K562 (cell line): Measurements from ENCODE around the gene ELK1. TPM values are rescaled to one million over a fixed set of nuclear protein-coding genes. Genes with fewer than 3 reads are reported as not detected.

Experiments
- AFF1 ChIP-seq, 2 experiments: fragments of 450-650 bp; IDR thresholded peaks; 2 replicates each; pipeline ENCODE4 v1.6.1; 2018; ENCODE audit warnings: mild to moderate bottlenecking in 2 of 2, low read depth in 1 of 2; ENCODE audit not compliant: partially characterized antibody in 2 of 2
- CCNT2 ChIP-seq: IDR thresholded peaks from 2 replicates; pipeline ENCODE4 v1.6.1; 2011; ENCODE audit warnings: borderline replicate concordance, low read depth, mild to moderate bottlenecking, moderate library complexity, mixed read lengths, low read length; ENCODE audit not compliant: insufficient read length; ENCODE audit errors: extremely low read depth
- ESRRA ChIP-seq: fragments of 450-650 bp; IDR thresholded peaks from 2 replicates; pipeline ENCODE4 v1.6.1; 2014; ENCODE audit warnings: low read depth, mild to moderate bottlenecking, moderate library complexity, borderline replicate concordance
- KLF1 ChIP-seq: fragments of 450-650 bp; IDR thresholded peaks from 2 replicates; pipeline ENCODE4 v1.6.1; 2016; ENCODE audit warnings: missing genetic modification characterization, missing compliant biosample characterization
- KLF13 ChIP-seq: fragments of 450-650 bp; IDR thresholded peaks from 2 replicates; pipeline ENCODE4 v1.6.1; 2016; ENCODE audit warnings: missing genetic modification characterization, low read depth, mild to moderate bottlenecking, missing compliant biosample characterization, moderate library complexity, borderline replicate concordance
- MAX ChIP-seq: sonication (generic); formaldehyde crosslinking; IDR thresholded peaks from 2 replicates; pipeline ENCODE4 v1.9.0; 2022; ENCODE audit warnings: mild to moderate bottlenecking, missing genetic modification reagents
- ZNF184 ChIP-seq: sonication (generic); formaldehyde crosslinking; IDR thresholded peaks from 2 replicates; pipeline ENCODE4 v1.5.0; 2020; ENCODE audit warnings: missing genetic modification reagents
- ZNF609 ChIP-seq: sonication (generic); formaldehyde crosslinking; IDR thresholded peaks from 2 replicates; pipeline ENCODE4 v1.8.1; 2023; ENCODE audit warnings: missing genetic modification reagents, mild to moderate bottlenecking, borderline replicate concordance
- polyA plus RNA-seq, 8 experiments: library from polyadenylated mRNA; depleted of rRNA in 4 of 8; stranded (reverse) in 5 of 8; unstranded in 3 of 8; fragments of >200 nt; fragmentation: Nextera tagmentation in 2 of 8; fragmentation: Illumina TruSeq in 1 of 8; extraction: Ambion mirVana in 2 of 8; extraction: Trizol in 1 of 8; gene quantifications; 2 replicates each; pipeline versions ENCODE4 v1.2.1 to v1.2.3, GENCODE V29; 2011 to 2014; ENCODE audit warnings: inconsistent platforms in 1 of 8, missing spikeins in 1 of 8
- total RNA-seq, 7 experiments: library from RNA; depleted of rRNA in 6 of 7; stranded (reverse); fragments of >200 nt in 6 of 7; fragmentation: Illumina TruSeq in 2 of 7; extraction: Trizol in 2 of 7; gene quantifications; 2 replicates each; pipeline versions ENCODE4 v1.2.1 to v1.2.3, GENCODE V29; 2011 to 2021; ENCODE audit warnings: low replicate concordance in 1 of 7
- TF ChIP-seq, protein P1 (sequence below), 2 experiments: fragments of 450-650 bp in 1 of 2; IDR thresholded peaks; 2 replicates each; pipeline ENCODE4 v1.6.1; 2011 to 2017; ENCODE audit warnings: low read depth in 2 of 2, antibody characterized with exemption in 1 of 2, borderline replicate concordance in 1 of 2, low read length in 1 of 2, mild to moderate bottlenecking in 1 of 2, mixed read lengths in 1 of 2; ENCODE audit not compliant: control insufficient read depth in 1 of 2

ELK1 gene
- total and polyA plus RNA-seq, 9 of the 15 experiments (the other 6 are each of a cell fraction or from before 2014, with no cell fraction given): 4.4 to 74.9 (median 26.5) TPM

DNA sequence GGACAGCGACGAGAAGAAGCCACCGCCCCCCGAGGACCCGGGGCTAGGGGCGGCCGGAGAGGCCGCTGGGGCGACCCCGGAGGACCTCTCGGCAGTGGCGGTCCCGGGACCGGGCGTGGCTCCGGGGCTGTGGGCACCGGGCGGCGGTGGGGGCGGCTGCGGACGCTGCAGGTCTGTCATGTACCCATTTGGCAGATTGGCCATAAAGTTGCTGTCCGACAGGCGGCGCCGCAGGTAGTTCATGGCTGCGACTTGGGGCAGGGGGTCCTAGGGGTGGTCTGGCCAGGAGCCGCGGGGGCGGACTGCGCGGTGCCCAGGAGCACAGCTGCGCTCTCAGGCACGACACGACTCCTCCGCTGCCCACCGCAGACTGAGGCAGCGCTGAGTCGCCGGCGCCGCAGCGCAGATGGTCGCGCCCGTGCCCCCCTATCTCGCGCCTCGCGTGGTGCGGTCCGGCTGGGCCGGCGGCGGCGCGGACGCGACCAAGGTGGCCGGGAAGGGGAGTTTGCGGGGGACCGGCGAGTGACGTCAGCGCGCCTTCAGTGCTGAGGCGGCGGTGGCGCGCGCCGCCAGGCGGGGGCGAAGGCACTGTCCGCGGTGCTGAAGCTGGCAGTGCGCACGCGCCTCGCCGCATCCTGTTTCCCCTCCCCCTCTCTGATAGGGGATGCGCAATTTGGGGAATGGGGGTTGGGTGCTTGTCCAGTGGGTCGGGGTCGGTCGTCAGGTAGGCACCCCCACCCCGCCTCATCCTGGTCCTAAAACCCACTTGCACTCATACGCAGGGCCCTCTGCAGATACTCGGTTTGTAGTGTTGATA lies 30.7 kb downstream of the ELK1 start, which contains the start of gene SYN1 (continued):
- peak; percentile 75 for TF ChIP-seq MAX (CRISPR knock-in tag)
- TF ChIP-seq, protein P1, sequence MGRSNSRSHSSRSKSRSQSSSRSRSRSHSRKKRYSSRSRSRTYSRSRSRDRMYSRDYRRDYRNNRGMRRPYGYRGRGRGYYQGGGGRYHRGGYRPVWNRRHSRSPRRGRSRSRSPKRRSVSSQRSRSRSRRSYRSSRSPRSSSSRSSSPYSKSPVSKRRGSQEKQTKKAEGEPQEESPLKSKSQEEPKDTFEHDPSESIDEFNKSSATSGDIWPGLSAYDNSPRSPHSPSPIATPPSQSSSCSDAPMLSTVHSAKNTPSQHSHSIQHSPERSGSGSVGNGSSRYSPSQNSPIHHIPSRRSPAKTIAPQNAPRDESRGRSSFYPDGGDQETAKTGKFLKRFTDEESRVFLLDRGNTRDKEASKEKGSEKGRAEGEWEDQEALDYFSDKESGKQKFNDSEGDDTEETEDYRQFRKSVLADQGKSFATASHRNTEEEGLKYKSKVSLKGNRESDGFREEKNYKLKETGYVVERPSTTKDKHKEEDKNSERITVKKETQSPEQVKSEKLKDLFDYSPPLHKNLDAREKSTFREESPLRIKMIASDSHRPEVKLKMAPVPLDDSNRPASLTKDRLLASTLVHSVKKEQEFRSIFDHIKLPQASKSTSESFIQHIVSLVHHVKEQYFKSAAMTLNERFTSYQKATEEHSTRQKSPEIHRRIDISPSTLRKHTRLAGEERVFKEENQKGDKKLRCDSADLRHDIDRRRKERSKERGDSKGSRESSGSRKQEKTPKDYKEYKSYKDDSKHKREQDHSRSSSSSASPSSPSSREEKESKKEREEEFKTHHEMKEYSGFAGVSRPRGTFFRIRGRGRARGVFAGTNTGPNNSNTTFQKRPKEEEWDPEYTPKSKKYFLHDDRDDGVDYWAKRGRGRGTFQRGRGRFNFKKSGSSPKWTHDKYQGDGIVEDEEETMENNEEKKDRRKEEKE (IDR thresholded peaks at IDR 0.05; ENCODE audit: borderline replicate concordance in 1 of 2, control insufficient read depth in 1 of 2, low read depth in 2 of 2, low read length in 1 of 2): peak in 1 of 2 experiments; percentile 83; a peak in 1 of 4 replicates
- peak in 1 of 2 experiments; percentile 32 for TF ChIP-seq AFF1 (IDR thresholded peaks at IDR 0.05; ENCODE audit: low read depth in 1 of 2, partially characterized antibody in 2 of 2)
- peak; percentile 69 for TF ChIP-seq KLF1 (tag)
- TF ChIP-seq ZNF184 (CRISPR knock-in tag): no peak
- 0 out of 2 replicates have a peak, but pooled peaks have one; percentile 18 for TF ChIP-seq KLF13 (tag)
- TF ChIP-seq CCNT2: peak; percentile 84
- TF ChIP-seq ESRRA: peak; percentile 72
- peak; percentile 88; the same call in 1 of the 2 replicates for TF ChIP-seq ZNF609 (CRISPR knock-in tag)
